IMR-90 (cell line): ENCODE data around the gene PTCH1.

Source experiments
- BHLHE40 ChIP-seq: fragments of 150-350 bp; IDR thresholded peaks from 2 replicates; pipeline ENCODE4 v1.6.1; 2016; ENCODE audit warnings: mild to moderate bottlenecking, low read depth, low read length
- CEBPB ChIP-seq: IDR thresholded peaks from 2 replicates; pipeline ENCODE4 v1.6.1; 2012; ENCODE audit warnings: low read depth, low read length, improper control_type of control experiment
- FOS ChIP-seq: fragments of 150-350 bp; IDR thresholded peaks from 2 replicates; pipeline ENCODE4 v1.6.1; 2016; ENCODE audit warnings: low read depth, low read length
- MAFK ChIP-seq: IDR thresholded peaks from 2 replicates; pipeline ENCODE4 v1.6.1; 2012; ENCODE audit warnings: low read depth, low read length, improper control_type of control experiment
- MAZ ChIP-seq: IDR thresholded peaks from 2 replicates; pipeline ENCODE4 v1.6.1; 2012; ENCODE audit warnings: low read depth, mild to moderate bottlenecking, low read length, improper control_type of control experiment, moderate library complexity, borderline replicate concordance
- MXI1 ChIP-seq: IDR thresholded peaks from 2 replicates; pipeline ENCODE4 v1.6.1; 2012; ENCODE audit warnings: low read depth, mild to moderate bottlenecking, low read length, moderate library complexity, borderline replicate concordance
- NFE2L2 ChIP-seq: fragments of 150-350 bp; IDR thresholded peaks from 2 replicates; pipeline ENCODE4 v1.6.1; 2016; ENCODE audit warnings: low read depth, mild to moderate bottlenecking, low read length
- POLR2A ChIP-seq: IDR thresholded peaks from 2 replicates; pipeline ENCODE4 v1.6.1; 2012; ENCODE audit warnings: mild to moderate bottlenecking, low read depth, low read length
- RAD21 ChIP-seq: IDR thresholded peaks from 2 replicates; pipeline ENCODE4 v1.6.1; 2012; ENCODE audit warnings: low read length, improper control_type of control experiment
- RFX5 ChIP-seq: IDR thresholded peaks from 2 replicates; pipeline ENCODE4 v1.8.0; 2012; ENCODE audit warnings: low read depth, mild to moderate bottlenecking, low read length, moderate library complexity
- SMC3 ChIP-seq: fragments of 150-350 bp; IDR thresholded peaks from 2 replicates; pipeline ENCODE4 v1.6.1; 2016; ENCODE audit warnings: low read depth, mild to moderate bottlenecking, antibody characterized with exemption, low read length, moderate library complexity
- TF ChIP-seq, protein P1 (sequence below): conservative IDR thresholded peaks from 2 replicates; pipeline ENCODE4 v1.5.1; 2012; ENCODE audit warnings: mild to moderate bottlenecking, low read depth, low read length, improper control_type of control experiment
- TF ChIP-seq, protein P2 (sequence below): fragments of 150-350 bp; IDR thresholded peaks from 2 replicates; pipeline ENCODE4 v1.6.1; 2017; ENCODE audit warnings: mild to moderate bottlenecking, antibody characterized with exemption, low read length, low read depth

DNA sequence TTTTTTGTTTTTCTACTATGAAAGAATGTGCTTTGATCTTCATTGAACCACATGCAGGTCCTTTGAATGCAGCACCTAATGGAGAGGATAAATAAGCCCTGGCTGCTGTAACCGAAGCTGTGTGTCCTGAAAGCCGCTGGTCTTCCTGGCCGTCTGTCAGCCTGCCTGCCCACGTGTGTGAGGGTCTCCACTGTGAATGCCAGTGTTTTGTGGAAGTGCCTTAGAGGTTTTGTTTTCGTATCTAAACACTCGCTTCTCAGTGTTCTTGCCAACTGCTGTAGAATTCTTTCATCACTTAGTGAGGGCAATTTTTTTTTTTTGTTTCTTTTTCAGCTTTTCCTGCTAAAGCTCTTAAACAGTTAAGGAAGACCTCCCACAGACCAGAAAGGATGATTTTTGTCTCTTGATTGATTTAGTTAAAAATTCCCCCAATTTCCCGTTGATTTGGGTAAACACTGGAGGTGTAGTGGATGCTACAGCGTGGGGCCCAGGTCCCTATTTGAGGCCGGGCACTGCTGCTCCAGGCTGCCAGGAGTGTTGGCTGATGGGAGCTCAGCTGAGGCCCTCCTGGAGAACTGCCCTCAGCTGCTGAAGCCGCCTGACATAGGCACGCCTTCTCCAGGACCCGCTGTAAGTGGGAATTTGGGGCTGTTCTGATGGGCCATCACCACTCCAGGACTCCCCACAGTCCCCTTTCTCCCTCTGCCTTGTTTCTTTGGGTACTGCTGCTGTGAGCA is 29.2 kb upstream of the PTCH1 start:
- TF ChIP-seq, protein P1, sequence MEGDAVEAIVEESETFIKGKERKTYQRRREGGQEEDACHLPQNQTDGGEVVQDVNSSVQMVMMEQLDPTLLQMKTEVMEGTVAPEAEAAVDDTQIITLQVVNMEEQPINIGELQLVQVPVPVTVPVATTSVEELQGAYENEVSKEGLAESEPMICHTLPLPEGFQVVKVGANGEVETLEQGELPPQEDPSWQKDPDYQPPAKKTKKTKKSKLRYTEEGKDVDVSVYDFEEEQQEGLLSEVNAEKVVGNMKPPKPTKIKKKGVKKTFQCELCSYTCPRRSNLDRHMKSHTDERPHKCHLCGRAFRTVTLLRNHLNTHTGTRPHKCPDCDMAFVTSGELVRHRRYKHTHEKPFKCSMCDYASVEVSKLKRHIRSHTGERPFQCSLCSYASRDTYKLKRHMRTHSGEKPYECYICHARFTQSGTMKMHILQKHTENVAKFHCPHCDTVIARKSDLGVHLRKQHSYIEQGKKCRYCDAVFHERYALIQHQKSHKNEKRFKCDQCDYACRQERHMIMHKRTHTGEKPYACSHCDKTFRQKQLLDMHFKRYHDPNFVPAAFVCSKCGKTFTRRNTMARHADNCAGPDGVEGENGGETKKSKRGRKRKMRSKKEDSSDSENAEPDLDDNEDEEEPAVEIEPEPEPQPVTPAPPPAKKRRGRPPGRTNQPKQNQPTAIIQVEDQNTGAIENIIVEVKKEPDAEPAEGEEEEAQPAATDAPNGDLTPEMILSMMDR, result no peak
- no peak for TF ChIP-seq RAD21
- TF ChIP-seq FOS, result no peak
- no peak for TF ChIP-seq MAZ
- no peak for TF ChIP-seq POLR2A
- no peak for TF ChIP-seq MXI1
- TF ChIP-seq NFE2L2, result no peak
- no peak for TF ChIP-seq MAFK
- no peak for TF ChIP-seq BHLHE40
- no peak for TF ChIP-seq CEBPB
- TF ChIP-seq, protein P2, sequence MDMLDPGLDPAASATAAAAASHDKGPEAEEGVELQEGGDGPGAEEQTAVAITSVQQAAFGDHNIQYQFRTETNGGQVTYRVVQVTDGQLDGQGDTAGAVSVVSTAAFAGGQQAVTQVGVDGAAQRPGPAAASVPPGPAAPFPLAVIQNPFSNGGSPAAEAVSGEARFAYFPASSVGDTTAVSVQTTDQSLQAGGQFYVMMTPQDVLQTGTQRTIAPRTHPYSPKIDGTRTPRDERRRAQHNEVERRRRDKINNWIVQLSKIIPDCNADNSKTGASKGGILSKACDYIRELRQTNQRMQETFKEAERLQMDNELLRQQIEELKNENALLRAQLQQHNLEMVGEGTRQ, result no peak
- TF ChIP-seq SMC3, result no peak
- TF ChIP-seq RFX5, result no peak
